DND-41 (cell line): ENCODE results near the gene LASP1NB.

Source experiments
- ATAC-seq: fragments of 200-7000 bp; cut with Tn5 transposase; 3 replicates; pipeline ENCODE4 v1.9.1; 2021; ENCODE audit warnings: low read depth; ENCODE audit not compliant: insufficient read depth
- DNase-seq: peaks from one replicate; pipeline ENCODE4 v3.0.0-alpha.2; 2020
- H2AFZ ChIP-seq: 2 replicates; pipeline ENCODE4 v1.6.0; 2012; ENCODE audit warnings: low read depth, low read length
- H3K27ac ChIP-seq: 2 replicates; pipeline ENCODE4 v1.5.1; 2012; ENCODE audit warnings: low read length, inconsistent platforms
- H3K27me3 ChIP-seq: fragments of 200-600 bp; sonication (generic); 2 replicates; pipeline ENCODE4 v1.6.0; 2012; ENCODE audit warnings: low read length, mild to moderate bottlenecking, inconsistent platforms; ENCODE audit not compliant: insufficient read depth, poor library complexity
- H3K36me3 ChIP-seq: 2 replicates; pipeline ENCODE4 v1.5.1; 2012; ENCODE audit warnings: low read length, inconsistent platforms; ENCODE audit not compliant: insufficient read depth
- H3K4me1 ChIP-seq: 2 replicates; pipeline ENCODE4 v1.5.1; 2012; ENCODE audit warnings: mild to moderate bottlenecking, low read length; ENCODE audit not compliant: insufficient read depth
- H3K4me2 ChIP-seq: 2 replicates; pipeline ENCODE4 v1.6.0; 2012; ENCODE audit warnings: mild to moderate bottlenecking, moderate library complexity, low read length, inconsistent platforms; ENCODE audit not compliant: insufficient read depth
- H3K4me3 ChIP-seq, 2 experiments: fragments of 200-600 bp in 1 of 2; shearing (Covaris generic) in 1 of 2; 2 replicates each; pipeline ENCODE4 v1.5.1; 2012 to 2016; ENCODE audit warnings: inconsistent platforms in 2 of 2, low read length in 2 of 2, mild to moderate bottlenecking in 2 of 2, low read depth in 1 of 2, moderate library complexity in 1 of 2
- H3K79me2 ChIP-seq: 2 replicates; pipeline ENCODE4 v1.6.0; 2012; ENCODE audit warnings: low read length, inconsistent platforms; ENCODE audit not compliant: insufficient read depth
- H3K9ac ChIP-seq: 2 replicates; pipeline ENCODE4 v1.6.0; 2012; ENCODE audit warnings: low read depth, mild to moderate bottlenecking, inconsistent platforms, low read length, moderate library complexity
- H3K9me3 ChIP-seq: 2 replicates; pipeline ENCODE4 v1.5.1; 2012; ENCODE audit warnings: low read length, moderate library complexity, mild to moderate bottlenecking, inconsistent platforms; ENCODE audit not compliant: insufficient read depth, severe bottlenecking
- H4K20me1 ChIP-seq: 2 replicates; pipeline ENCODE4 v1.6.0; 2012; ENCODE audit warnings: low read length; ENCODE audit not compliant: insufficient read depth
- CTCF ChIP-seq: IDR thresholded peaks from 2 replicates; pipeline ENCODE4 v1.5.1; 2012; ENCODE audit warnings: borderline replicate concordance, low read length, moderate library complexity, mild to moderate bottlenecking; ENCODE audit not compliant: poor library complexity, severe bottlenecking; ENCODE audit errors: extremely low read depth
- EZH2 ChIP-seq: IDR thresholded peaks from 3 replicates; pipeline ENCODE4 v1.6.1; 2012; ENCODE audit warnings: borderline replicate concordance, low read depth, mild to moderate bottlenecking, moderate library complexity, low read length, inconsistent platforms; ENCODE audit not compliant: severe bottlenecking

Gene LASP1NB

GRCh38 chr17:38891441-38891840 lies 34.0 kb upstream of the LASP1NB start:
- ATAC-seq, result no peak
- TF ChIP-seq CTCF (no peak), EZH2 (no peak)
- Histone ChIP-seq H3K27ac (no peak overlapping the region), H3K4me2 (no peak overlapping the region), H3K79me2 (peaks cover 33% of the 10 kb centered on the region), H2AFZ (no peak overlapping the region), H3K4me1 (peaks cover 14% of the 10 kb centered on the region), H3K27me3 (no peaks in the 10 kb centered on the region), H3K9me3 (no peaks in the 10 kb centered on the region), H3K4me3 (no peak overlapping the region), H4K20me1 (peaks cover 32% of the 10 kb centered on the region), H3K9ac (no peak overlapping the region), H3K36me3 (peaks cover 86% of the 10 kb centered on the region)
- no peak for DNase-seq

GRCh38 chr17:38892083-38892482 lies 33.3 kb upstream of the LASP1NB start:
- Histone ChIP-seq H3K27me3 (no peaks in the 10 kb centered on the region), H3K79me2 (peaks cover 27% of the 10 kb centered on the region), H2AFZ (no peak overlapping the region), H3K4me3 (no peak overlapping the region), H4K20me1 (peaks cover 27% of the 10 kb centered on the region), H3K9ac (no peak overlapping the region), H3K36me3 (peaks cover 86% of the 10 kb centered on the region), H3K9me3 (no peaks in the 10 kb centered on the region), H3K4me1 (peaks cover 20% of the 10 kb centered on the region), H3K4me2 (no peak overlapping the region), H3K27ac (no peak overlapping the region)
- DNase-seq, result no peak
- TF ChIP-seq CTCF (no peak), EZH2 (no peak)
- no peak for ATAC-seq

GRCh38 chr17:38892620-38893019 lies 32.8 kb upstream of the LASP1NB start:
- Histone ChIP-seq H3K79me2 (peaks cover 22% of the 10 kb centered on the region), H3K4me3 (no peak overlapping the region), H3K27ac (no peak overlapping the region), H2AFZ (no peak overlapping the region), H3K27me3 (no peaks in the 10 kb centered on the region), H3K36me3 (peaks cover 86% of the 10 kb centered on the region), H3K4me2 (no peak overlapping the region), H4K20me1 (peaks cover 22% of the 10 kb centered on the region), H3K9ac (no peak overlapping the region), H3K9me3 (no peaks in the 10 kb centered on the region), H3K4me1 (peaks cover 25% of the 10 kb centered on the region)
- ATAC-seq (no peak), DNase-seq (no peak)
- TF ChIP-seq EZH2 (no peak), CTCF (no peak)

GRCh38 chr17:38893113-38893512 lies 32.3 kb upstream of the LASP1NB start:
- H3K27ac ChIP-seq, result no peak overlapping the region
- DNase-seq (no peak), ATAC-seq (no peak)
- H2AFZ ChIP-seq, result no peak overlapping the region
- H3K36me3 ChIP-seq, result peaks cover 86% of the 10 kb centered on the region
- no peak overlapping the region for H3K9ac ChIP-seq
- TF ChIP-seq CTCF, result no peak
- TF ChIP-seq EZH2, result no peak
- peaks cover 30% of the 10 kb centered on the region for H3K4me1 ChIP-seq
- no peaks in the 10 kb centered on the region for H3K27me3 ChIP-seq
- H4K20me1 ChIP-seq, result peaks cover 17% of the 10 kb centered on the region
- H3K9me3 ChIP-seq, result no peaks in the 10 kb centered on the region
- H3K4me3 ChIP-seq, result no peak overlapping the region
- H3K4me2 ChIP-seq, result no peak overlapping the region
- H3K79me2 ChIP-seq, result peaks cover 17% of the 10 kb centered on the region
